GM19372 (cell line): ENCODE data around the gene MPP1.

Experiments
- ATAC-seq: cut with Tn5 transposase; IDR thresholded peaks from one replicate; pipeline ENCODE4 v1.9.1; 2021; ENCODE audit warnings: mild to moderate bottlenecking, low read depth, moderate library complexity; ENCODE audit not compliant: unreplicated experiment

MPP1 gene

GRCh38 chrX:154734061-154734781, 71.1 kb downstream of the MPP1 start:
- no peak for ATAC-seq

GRCh38 chrX:154733066-154733425, 72.2 kb downstream of the MPP1 start:
- ATAC-seq, result no peak

- ATAC-seq, result no peak
Measured at GRCh38 chrX:154732421-154733065, 72.7 kb downstream of the MPP1 start.

GRCh38 chrX:154731881-154732280, 73.4 kb downstream of the MPP1 start:
- ATAC-seq, result no peak

- no peak for ATAC-seq
Measured at GRCh38 chrX:154731184-154731583, 74.1 kb downstream of the MPP1 start.

GRCh38 chrX:154730253-154730891, 74.9 kb downstream of the MPP1 start:
- no peak for ATAC-seq

- ATAC-seq, result no peak
Measured at GRCh38 chrX:154729439-154729838, 75.8 kb downstream of the MPP1 start.
